GM23338 (cell line): Measurements from ENCODE around the gene NME3. TPM values are rescaled to one million over a fixed set of nuclear protein-coding genes. Genes with fewer than 3 reads are reported as not detected.
A peak's percentile ranks its signal among the peaks of the same experiment; 100 is the strongest.

Experiments
- ATAC-seq: fragments of 200-7000 bp; cut with Tn5 transposase; 3 replicates; pipeline ENCODE4 v1.9.1; 2020
- DNase-seq: peaks from one replicate; pipeline ENCODE4 v3.0.0-alpha.2; 2015; ENCODE audit warnings: low spot score
- H2AFZ ChIP-seq: fragments of 200-600 bp; sonication (generic); 2 replicates; pipeline ENCODE4 v1.8.0; 2016; ENCODE audit warnings: antibody characterized with exemption, mild to moderate bottlenecking, moderate library complexity
- H3F3A ChIP-seq: fragments of 200-600 bp; sonication (generic); replicated peaks from 2 replicates; pipeline ENCODE4 v1.8.0; 2017; ENCODE audit warnings: antibody characterized with exemption, mixed run types, low read depth
- H3K27ac ChIP-seq: fragments of 200-600 bp; sonication (generic); 2 replicates; pipeline ENCODE4 v1.6.1; 2016; ENCODE audit warnings: low read depth
- H3K27me3 ChIP-seq: fragments of 200-600 bp; sonication (generic); 2 replicates; pipeline ENCODE4 v1.8.0; 2016; ENCODE audit warnings: mild to moderate bottlenecking, mixed run types, moderate library complexity; ENCODE audit not compliant: insufficient read depth
- H3K36me3 ChIP-seq: fragments of 200-600 bp; sonication (generic); 2 replicates; pipeline ENCODE4 v1.8.0; 2016; ENCODE audit warnings: mild to moderate bottlenecking; ENCODE audit not compliant: insufficient read depth
- H3K4me1 ChIP-seq: fragments of 200-600 bp; sonication (generic); 2 replicates; pipeline ENCODE4 v1.8.0; 2016; ENCODE audit warnings: mild to moderate bottlenecking, moderate library complexity; ENCODE audit not compliant: insufficient read depth
- H3K4me2 ChIP-seq: fragments of 200-600 bp; sonication (generic); 2 replicates; pipeline ENCODE4 v1.7.1; 2017; ENCODE audit warnings: mixed run types
- H3K4me3 ChIP-seq: fragments of 200-600 bp; sonication (generic); 2 replicates; pipeline ENCODE4 v1.6.1; 2016; ENCODE audit warnings: mixed run types
- H3K79me2 ChIP-seq: fragments of 200-600 bp; sonication (generic); replicated peaks from 2 replicates; pipeline ENCODE4 v1.8.0; 2017; ENCODE audit warnings: mild to moderate bottlenecking; ENCODE audit not compliant: insufficient read depth
- H3K9me2 ChIP-seq: fragments of 200-600 bp; sonication (generic); 2 replicates; pipeline ENCODE4 v1.8.0; 2017; ENCODE audit not compliant: insufficient read depth
- H4K20me1 ChIP-seq: fragments of 200-600 bp; sonication (generic); replicated peaks from 2 replicates; pipeline ENCODE4 v1.8.0; 2017; ENCODE audit warnings: mild to moderate bottlenecking; ENCODE audit not compliant: insufficient read depth
- H3K27ac Mint-ChIP-seq: 2 replicates; pipeline ENCODE4 v1.8.0; 2020; ENCODE audit warnings: inconsistent platforms, mild to moderate bottlenecking, moderate library complexity, mixed read lengths
- H3K27me3 Mint-ChIP-seq: 3 replicates; pipeline ENCODE4 v1.8.0; 2022; ENCODE audit warnings: low read depth, mild to moderate bottlenecking, moderate library complexity, mixed read lengths, inconsistent platforms; ENCODE audit not compliant: insufficient read depth, poor library complexity
- H3K36me3 Mint-ChIP-seq: 3 replicates; pipeline ENCODE4 v1.8.0; 2021; ENCODE audit warnings: low read depth, mild to moderate bottlenecking, inconsistent platforms, moderate library complexity, mixed read lengths
- H3K4me1 Mint-ChIP-seq: 3 replicates; pipeline ENCODE4 v1.8.0; 2020; ENCODE audit warnings: mild to moderate bottlenecking, inconsistent platforms, mixed read lengths
- H3K4me3 Mint-ChIP-seq: 3 replicates; pipeline ENCODE4 v1.8.0; 2021; ENCODE audit warnings: moderate library complexity, mild to moderate bottlenecking, inconsistent platforms, mixed read lengths
- H3K9me3 Mint-ChIP-seq: 3 replicates; pipeline ENCODE4 v1.8.0; 2020; ENCODE audit warnings: moderate library complexity, mild to moderate bottlenecking, inconsistent platforms, mixed read lengths
- CREB1 ChIP-seq: fragments of 250-450 bp; sonication (Bioruptor Pico); IDR thresholded peaks from 2 replicates; pipeline ENCODE4 v1.5.0; 2020; ENCODE audit warnings: low read depth, mild to moderate bottlenecking, moderate library complexity
- CTCF ChIP-seq, 2 experiments: fragments of 200-600 bp in 1 of 2; sonication (generic) in 1 of 2; conservative IDR thresholded peaks; 2 replicates each; pipeline versions ENCODE4 v1.5.1 to v1.6.1; 2016 to 2017; ENCODE audit warnings: antibody characterized with exemption in 2 of 2, low read depth in 2 of 2, mild to moderate bottlenecking in 2 of 2, moderate library complexity in 1 of 2
- ETS1 ChIP-seq: IDR thresholded peaks from 2 replicates; pipeline ENCODE4 v1.6.1; 2016; ENCODE audit warnings: antibody characterized with exemption
- EZH2 ChIP-seq: fragments of 200-600 bp; sonication (generic); IDR thresholded peaks from one replicate; pipeline ENCODE4 v1.8.0; 2017; ENCODE audit warnings: antibody characterized with exemption, mild to moderate bottlenecking, low read depth; ENCODE audit not compliant: unreplicated experiment
- EZH2phosphoT487 ChIP-seq: fragments of 200-600 bp; sonication (generic); IDR thresholded peaks from one replicate; pipeline ENCODE4 v1.8.1; 2018; ENCODE audit warnings: antibody characterized with exemption; ENCODE audit not compliant: unreplicated experiment
- JUNB ChIP-seq: IDR thresholded peaks from one replicate; pipeline ENCODE4 v1.6.1; 2016; ENCODE audit warnings: antibody characterized with exemption; ENCODE audit not compliant: unreplicated experiment
- NANOG ChIP-seq: IDR thresholded peaks from 2 replicates; pipeline ENCODE4 v1.6.1; 2016; ENCODE audit warnings: antibody characterized with exemption, borderline replicate concordance
- POLR2AphosphoS5 ChIP-seq: IDR thresholded peaks from 2 replicates; pipeline ENCODE4 v1.6.1; 2016; ENCODE audit warnings: antibody characterized with exemption, low read depth
- REST ChIP-seq: IDR thresholded peaks from one replicate; pipeline ENCODE4 v1.6.1; 2018; ENCODE audit warnings: antibody characterized with exemption; ENCODE audit not compliant: unreplicated experiment
- STAT1 ChIP-seq: IDR thresholded peaks from one replicate; pipeline ENCODE4 v1.6.1; 2016; ENCODE audit warnings: antibody characterized with exemption; ENCODE audit not compliant: unreplicated experiment
- ZNF114 ChIP-seq: fragments of 250-450 bp; sonication (Bioruptor Pico); IDR thresholded peaks from 2 replicates; pipeline ENCODE4 v1.5.0; 2020; ENCODE audit warnings: mild to moderate bottlenecking, moderate library complexity
- ZNF331 ChIP-seq: fragments of 250-450 bp; sonication (Bioruptor Pico); IDR thresholded peaks from 2 replicates; pipeline ENCODE4 v1.5.0; 2020; ENCODE audit warnings: low read depth, mild to moderate bottlenecking, moderate library complexity
- ZNF462 ChIP-seq: fragments of 250-450 bp; sonication (Bioruptor Pico); IDR thresholded peaks from 2 replicates; pipeline ENCODE4 v1.5.0; 2020; ENCODE audit warnings: mild to moderate bottlenecking, moderate library complexity
- polyA plus RNA-seq: library from polyadenylated mRNA; unstranded; fragments of >200 nt; fragmentation: Nextera tagmentation; extraction: Ambion mirVana; gene quantifications from 2 replicates; pipeline ENCODE4 v1.2.1, GENCODE V29; 2016
- total RNA-seq: library from RNA; depleted of rRNA; stranded (reverse); fragments of >200 nt; shearing (Covaris generic); gene quantifications from 2 replicates; pipeline ENCODE4 v1.2.3, GENCODE V29; 2014

NME3 gene
- total and polyA plus RNA-seq, 2 experiments from 2014 or later, result 95.3 to 130 TPM

- no peaks in the 10 kb centered on the region for H3K9me2 ChIP-seq
- TF ChIP-seq ZNF114 (CRISPR knock-in tag), result no peak
- no peak for TF ChIP-seq ETS1
- no peak for TF ChIP-seq ZNF462 (CRISPR knock-in tag)
- TF ChIP-seq STAT1, result no peak
- no peak for TF ChIP-seq CTCF (conservative IDR thresholded peaks at IDR 0.05; ENCODE audit: low read depth in 2 of 2)
- no peak for TF ChIP-seq CREB1 (CRISPR knock-in tag)
- TF ChIP-seq EZH2phosphoT487, result no peak
- TF ChIP-seq ZNF331 (CRISPR knock-in tag), result no peak
- TF ChIP-seq NANOG, result no peak
- no peak for TF ChIP-seq JUNB
- TF ChIP-seq POLR2AphosphoS5, result no peak
- TF ChIP-seq REST, result no peak
- TF ChIP-seq EZH2, result no peak
- H4K20me1 ChIP-seq, result no peaks in the 10 kb centered on the region
- no peaks in the 10 kb centered on the region for H3K79me2 ChIP-seq
- no peak overlapping the region for H3K27ac ChIP-seq
- Mint-ChIP-seq H3K9me3 (peaks cover 3% of the 10 kb centered on the region; the same call in 1 of the 3 replicates), H3K4me3 (no peak overlapping the region), H3K27me3 (peaks cover 8% of the 10 kb centered on the region), H3K27ac (peak overlapping the region; percentile 40; the same call in 1 of the 2 replicates), H3K4me1 (no peaks in the 10 kb centered on the region), H3K36me3 (peaks cover 19% of the 10 kb centered on the region)
- H3K27me3 ChIP-seq, result no peaks in the 10 kb centered on the region
- DNase-seq (no peak), ATAC-seq (no peak)
- H3K4me1 ChIP-seq, result no peaks in the 10 kb centered on the region
- no peak overlapping the region for H2AFZ ChIP-seq
- H3K4me3 ChIP-seq, result no peak overlapping the region
- peaks cover 42% of the 10 kb centered on the region for H3F3A ChIP-seq
- H3K4me2 ChIP-seq, result no peak overlapping the region
- H3K36me3 ChIP-seq, result no peaks in the 10 kb centered on the region
Measured at GRCh38 chr16:1734816-1735215, 36.5 kb downstream of the NME3 start.
